HG03565 (cell line): ENCODE results near the gene BRCA1.
"Not testable (repeated sequence)": the region's sequence is repeated elsewhere in the genome, so short reads cannot be mapped to it uniquely, and the experiment has no call there.

Source experiments
- ATAC-seq: cut with Tn5 transposase; IDR thresholded peaks from one replicate; pipeline ENCODE4 v1.9.1; 2021; ENCODE audit warnings: mild to moderate bottlenecking, moderate library complexity; ENCODE audit not compliant: unreplicated experiment

The BRCA1 gene

GRCh38 chr17:43134774-43135453 lies 9.8 kb upstream of the BRCA1 start:
- ATAC-seq, result no peak

GRCh38 chr17:43133439-43133838 lies 8.3 kb upstream of the BRCA1 start:
- not testable (repeated sequence) for ATAC-seq

- no peak for ATAC-seq
These were observed 7.0 kb upstream of the BRCA1 start for GRCh38 chr17:43132117-43132516.

- no peak for ATAC-seq
These were observed 4.5 kb upstream of the BRCA1 start for GRCh38 chr17:43129671-43130010.

- not testable (repeated sequence) for ATAC-seq
These were observed 2.2 kb upstream of the BRCA1 start for GRCh38 chr17:43127333-43127876.

GRCh38 chr17:43126911-43127290 lies 1.7 kb upstream of the BRCA1 start:
- ATAC-seq, result no peak

GRCh38 chr17:43125967-43126910 lies 1.1 kb upstream of the BRCA1 start:
- ATAC-seq, result no peak

- no peak for ATAC-seq
These were observed 6.2 kb downstream of the BRCA1 start for GRCh38 chr17:43118679-43119615.

- ATAC-seq, result no peak
These were observed 11.0 kb downstream of the BRCA1 start for GRCh38 chr17:43114151-43114552.

GRCh38 chr17:43106552-43106951 lies 18.6 kb downstream of the BRCA1 start:
- ATAC-seq, result no peak

- ATAC-seq, result no peak
These were observed 20.0 kb downstream of the BRCA1 start for GRCh38 chr17:43105146-43105545.

- ATAC-seq, result no peak
These were observed 20.5 kb downstream of the BRCA1 start for GRCh38 chr17:43104665-43105064.

- not testable (repeated sequence) for ATAC-seq
These were observed 29.8 kb downstream of the BRCA1 start for GRCh38 chr17:43095364-43095763.

GRCh38 chr17:43094129-43094835 lies 30.9 kb downstream of the BRCA1 start:
- ATAC-seq, result no peak

GRCh38 chr17:43092901-43093300 lies 32.3 kb downstream of the BRCA1 start:
- ATAC-seq, result no peak

- ATAC-seq, result no peak
These were observed 35.1 kb downstream of the BRCA1 start for GRCh38 chr17:43090022-43090421.

GRCh38 chr17:43085474-43085873 lies 39.7 kb downstream of the BRCA1 start:
- ATAC-seq, result no peak

GRCh38 chr17:43079641-43080302 lies 45.4 kb downstream of the BRCA1 start:
- ATAC-seq, result no peak

- ATAC-seq, result no peak
These were observed 50.3 kb downstream of the BRCA1 start for GRCh38 chr17:43074869-43075268.

GRCh38 chr17:43070872-43071271 lies 54.3 kb downstream of the BRCA1 start:
- ATAC-seq, result no peak
